ENCODE results near the gene ARHGEF35.
"Not testable (repeated sequence)": the region's sequence is repeated elsewhere in the genome, so short reads cannot be mapped to it uniquely, and the experiment has no call there.

Gene ARHGEF35

DNA sequence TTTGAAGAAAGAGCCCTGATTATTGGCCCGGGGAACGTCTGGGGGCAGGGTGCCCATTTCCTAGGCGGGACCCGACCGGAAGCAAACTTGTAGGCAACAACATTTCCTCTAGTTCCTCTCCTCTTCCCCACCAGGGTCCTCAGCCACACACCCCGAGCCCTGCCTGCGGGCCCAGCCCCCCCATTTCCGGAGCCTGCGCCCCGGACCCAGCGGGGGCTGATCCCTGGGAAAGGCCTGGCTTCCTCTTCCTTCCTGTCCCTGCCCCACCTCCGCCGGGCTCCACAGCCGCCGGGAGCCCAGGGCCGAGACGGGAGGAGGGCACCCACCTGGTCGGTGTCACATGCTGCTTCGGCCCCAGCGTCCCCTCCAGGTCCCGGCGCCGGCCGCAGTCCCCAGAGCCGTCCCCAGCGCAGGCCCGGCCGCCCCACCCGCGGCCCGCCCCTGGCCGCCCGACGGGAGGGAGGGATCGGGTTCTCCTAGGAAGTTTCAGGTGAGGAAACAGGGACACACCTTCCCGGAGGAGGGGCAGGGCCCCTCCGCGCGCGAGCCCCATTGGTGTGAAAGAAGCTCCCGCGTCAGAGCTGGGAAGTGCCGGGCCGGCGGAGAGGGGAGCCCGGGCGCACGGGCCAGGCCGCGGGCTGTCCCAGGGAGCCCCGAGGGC, at the start of gene ARHGEF35:
Gene ARHGEF35, minus strand, starts transcription at position 622 of the 661 bp plus-strand sequence. CDS start 7,450 bp downstream, outside the sequence.
- not testable (repeated sequence) for DNase-seq (ENCODE audit: extremely low read depth in 1 of 2, low read depth in 1 of 2)

DNA sequence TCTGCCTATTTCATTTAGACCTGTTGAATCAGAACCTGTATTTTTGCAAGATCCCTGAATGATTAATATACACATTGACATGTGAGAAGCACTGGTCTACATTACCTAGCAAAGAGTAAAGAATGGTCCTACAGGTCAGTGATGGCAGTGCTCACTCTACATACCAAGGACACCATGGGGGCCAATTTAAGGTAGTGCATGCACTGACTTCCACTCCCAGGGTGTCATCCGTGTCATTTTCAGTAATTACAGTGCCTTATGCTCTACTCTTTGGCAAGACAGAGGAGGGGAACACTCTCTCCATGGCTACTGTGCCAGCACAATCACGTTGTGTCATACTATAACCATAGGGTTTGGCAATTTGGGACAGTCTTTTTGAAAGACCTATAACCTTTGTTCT, 49.7 kb upstream of the ARHGEF35 start:
- not testable (repeated sequence) for DNase-seq (ENCODE audit: extremely low read depth in 1 of 2, low read depth in 1 of 2)

DNA sequence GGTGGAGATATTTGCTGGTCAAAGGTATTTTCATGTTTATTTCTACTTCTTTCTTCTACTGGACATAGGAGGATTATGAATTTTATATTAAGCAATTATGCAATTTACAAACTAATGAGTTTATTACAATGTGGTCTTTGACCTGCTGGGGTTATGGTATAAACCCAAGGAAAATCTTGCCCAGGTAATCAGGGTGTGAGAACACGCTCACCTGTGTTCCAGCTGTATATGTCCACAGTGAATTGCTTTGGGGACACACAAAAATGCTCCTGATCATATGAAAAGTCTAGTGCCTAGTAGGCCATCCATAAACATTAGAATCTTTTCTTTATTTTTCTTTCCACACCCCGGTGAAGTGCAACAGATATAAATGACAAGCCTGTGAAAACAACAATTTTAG, 43.7 kb upstream of the ARHGEF35 start, which contains the start of gene OR2A42:
Gene OR2A42, minus strand, starts transcription at position 241 of the 400 bp plus-strand sequence. CDS start 6,762 bp downstream, outside the sequence.
- DNase-seq (ENCODE audit: extremely low read depth in 1 of 2, low read depth in 1 of 2) = not testable (repeated sequence)

DNA sequence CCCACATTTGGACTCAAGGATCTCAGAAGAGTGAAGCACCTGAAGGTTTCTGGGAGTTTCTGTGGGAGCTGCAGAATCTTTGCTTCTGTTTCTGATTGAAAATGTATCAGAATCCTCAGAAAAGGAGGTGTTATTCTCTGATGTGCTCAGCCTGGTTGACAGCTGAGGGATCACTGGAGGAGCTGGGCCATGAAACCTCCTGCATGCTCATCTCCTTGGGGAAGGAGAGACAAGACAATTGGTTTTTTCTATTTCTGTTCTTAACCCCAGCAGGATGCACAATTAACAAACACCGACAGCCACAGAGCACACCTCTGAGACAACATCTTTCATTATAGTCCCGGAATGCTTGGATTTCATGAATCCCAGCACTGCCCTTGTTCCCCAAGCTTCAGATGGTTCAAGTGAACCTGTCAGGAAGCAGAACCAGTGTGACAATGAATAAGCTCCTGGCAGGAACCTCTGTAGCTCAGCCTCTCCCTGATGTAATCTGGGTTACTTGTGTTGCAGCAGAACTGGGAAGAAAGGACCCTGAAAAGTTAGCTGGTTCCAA, 43.0 kb upstream of the ARHGEF35 start:
- not testable (repeated sequence) for DNase-seq (ENCODE audit: extremely low read depth in 1 of 2, low read depth in 1 of 2)

DNA sequence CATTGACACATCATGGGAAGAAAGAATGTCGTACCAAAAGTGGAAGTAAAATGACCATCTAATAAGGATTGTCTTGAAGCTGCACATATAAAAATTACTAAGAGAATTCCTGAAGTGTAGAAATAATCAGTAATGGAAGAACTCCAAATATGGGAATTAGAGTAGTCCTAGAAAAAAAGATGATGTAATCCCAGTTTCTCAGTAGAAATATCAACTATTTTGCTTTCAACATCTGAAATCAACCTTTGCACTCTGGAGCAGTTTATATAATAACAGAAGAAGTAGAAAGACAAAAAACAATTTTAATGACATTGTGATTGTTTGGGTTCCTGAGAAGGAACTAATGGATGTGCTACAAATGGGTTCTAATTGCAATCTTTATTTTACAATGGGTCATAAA, 37.4 kb upstream of the ARHGEF35 start:
- DNase-seq (ENCODE audit: extremely low read depth in 1 of 2, low read depth in 1 of 2) = not testable (repeated sequence)

DNA sequence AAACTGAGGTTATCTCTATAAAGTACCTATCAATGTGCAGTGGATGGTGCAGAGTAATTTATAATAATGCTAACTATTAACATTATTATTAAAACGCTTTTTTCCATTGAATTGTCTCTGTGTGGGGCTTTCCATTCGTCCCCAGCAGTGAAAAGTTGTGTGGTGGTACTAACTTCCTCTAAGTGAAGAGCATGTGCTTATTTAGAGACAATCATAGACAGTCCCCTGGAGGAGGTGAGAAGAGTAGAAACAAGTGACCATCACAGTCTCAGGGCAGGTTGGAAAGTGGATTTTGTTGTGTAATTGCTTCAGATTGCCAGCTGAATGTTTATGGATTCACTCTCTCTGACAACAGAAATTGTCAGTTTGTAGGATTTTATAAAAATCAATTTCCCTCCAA, 35.4 kb upstream of the ARHGEF35 start:
- DNase-seq (ENCODE audit: extremely low read depth in 1 of 2, low read depth in 1 of 2) = not testable (repeated sequence)

DNA sequence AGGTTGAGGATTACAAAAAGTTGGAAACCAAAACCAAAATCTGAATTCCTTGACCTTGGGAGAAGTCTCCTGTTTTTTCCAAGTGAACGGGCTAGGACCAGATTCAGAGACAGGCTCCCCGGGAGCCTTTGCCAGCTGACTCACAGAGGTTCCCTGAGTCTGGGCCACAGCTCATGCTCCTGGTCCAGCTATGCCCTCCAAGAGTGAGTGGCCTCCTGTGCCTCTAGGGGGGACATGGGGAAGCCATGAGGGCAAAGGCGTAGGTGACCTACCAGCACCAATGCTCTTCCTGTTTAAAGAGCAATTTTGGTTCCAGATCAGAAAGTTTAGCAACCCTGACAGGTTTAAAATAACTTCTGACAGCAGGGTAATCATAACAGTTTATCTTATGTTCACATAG, 33.2 kb upstream of the ARHGEF35 start:
- DNase-seq (ENCODE audit: extremely low read depth in 1 of 2, low read depth in 1 of 2) = not testable (repeated sequence)

DNA sequence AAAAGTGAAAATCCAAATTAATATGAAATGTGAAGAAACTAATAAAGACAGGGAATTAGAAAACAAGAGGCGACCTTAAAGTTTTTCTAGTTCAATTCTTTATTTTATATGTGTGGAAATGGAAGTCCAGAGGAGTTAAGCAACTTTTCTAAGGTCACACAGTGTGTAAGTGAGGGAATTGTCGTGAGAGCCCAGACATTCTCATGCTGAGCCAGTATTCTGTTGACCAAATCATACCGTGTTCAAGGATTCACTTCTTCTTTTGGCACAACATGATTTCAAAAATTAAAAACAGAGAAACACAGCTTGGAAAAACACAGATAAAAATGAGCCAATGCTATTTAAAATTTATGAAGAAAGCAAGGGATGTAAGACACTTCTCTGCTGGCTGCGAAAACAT, 31.2 kb upstream of the ARHGEF35 start:
- DNase-seq (ENCODE audit: extremely low read depth in 1 of 2, low read depth in 1 of 2) = not testable (repeated sequence)

DNA sequence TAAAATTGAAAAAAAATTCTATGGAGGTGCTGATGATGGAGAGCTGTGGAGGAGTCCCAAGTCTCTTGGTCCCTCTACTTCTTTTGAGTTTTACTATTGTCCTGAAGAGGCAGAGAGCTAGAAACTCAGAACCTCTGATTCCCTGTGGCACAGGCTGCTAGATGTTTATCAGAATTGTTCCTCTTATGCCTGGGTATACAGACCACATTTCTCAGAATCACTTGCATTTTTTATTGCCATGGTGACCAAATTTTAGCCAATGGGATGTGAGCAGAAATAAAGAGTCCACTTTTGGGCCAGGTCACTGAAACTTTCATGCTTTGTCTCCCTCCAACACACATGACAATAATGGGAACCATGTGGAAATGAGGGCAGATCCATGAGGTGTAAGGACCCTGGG, 28.0 kb upstream of the ARHGEF35 start:
- not testable (repeated sequence) for DNase-seq (ENCODE audit: extremely low read depth in 1 of 2, low read depth in 1 of 2)

DNA sequence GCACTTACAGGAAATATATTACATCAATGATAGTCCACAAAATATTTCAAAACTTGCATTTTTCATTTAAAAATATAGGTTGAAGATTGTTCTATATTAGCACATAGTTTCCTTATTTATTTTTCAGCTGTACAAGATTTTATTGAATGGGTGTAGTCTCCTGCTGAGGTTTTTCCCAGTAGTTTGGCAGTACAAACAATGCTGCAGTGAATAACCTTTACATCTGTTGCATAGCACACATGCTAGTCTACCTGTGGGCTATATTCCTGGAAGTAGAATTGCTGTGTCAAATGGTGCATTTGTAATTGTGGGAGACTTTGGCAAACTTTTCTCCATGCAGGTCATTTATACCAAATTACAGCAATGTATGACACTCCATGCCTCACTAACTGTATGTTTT, 24.9 kb upstream of the ARHGEF35 start:
- not testable (repeated sequence) for DNase-seq (ENCODE audit: extremely low read depth in 1 of 2, low read depth in 1 of 2)

DNA sequence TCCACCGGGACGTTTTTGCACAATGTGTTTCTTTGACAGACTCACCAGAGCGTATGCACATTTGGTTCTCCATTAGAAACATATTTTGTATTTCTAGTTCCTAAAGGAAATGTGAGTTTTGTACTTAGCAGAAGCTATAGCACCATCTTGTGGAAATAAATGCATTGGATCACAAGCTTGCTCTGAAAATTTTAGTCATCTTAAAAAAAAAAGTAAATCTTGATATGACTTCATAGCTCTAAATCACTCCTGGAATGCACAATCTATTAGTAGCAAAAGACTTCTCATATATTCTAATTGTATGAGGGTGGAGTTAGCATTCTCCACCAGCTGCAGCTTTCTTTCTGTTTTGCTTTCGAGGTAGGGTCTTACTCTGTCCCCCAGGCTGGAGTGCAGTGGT, 23.5 kb upstream of the ARHGEF35 start:
- DNase-seq (ENCODE audit: extremely low read depth in 1 of 2, low read depth in 1 of 2) = not testable (repeated sequence)

DNA sequence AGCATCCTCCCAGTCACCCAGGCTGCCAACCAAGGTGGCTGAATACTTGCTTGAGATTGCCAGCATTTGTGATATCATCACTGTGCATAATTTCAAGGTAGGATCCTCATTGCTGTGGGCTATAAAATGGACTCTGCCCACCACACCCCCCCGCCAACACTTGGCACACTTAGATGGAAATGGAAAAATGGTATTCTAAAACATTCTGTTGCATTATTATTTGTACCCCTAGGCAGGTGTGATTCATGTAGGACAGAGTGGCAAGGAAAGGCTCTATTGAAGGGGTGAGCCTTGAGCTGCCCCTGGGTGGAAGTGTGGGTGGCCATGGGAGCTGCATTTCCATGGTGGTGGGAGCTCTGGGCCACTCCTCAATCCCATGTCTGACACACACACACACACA, 22.9 kb upstream of the ARHGEF35 start:
- not testable (repeated sequence) for DNase-seq (ENCODE audit: extremely low read depth in 1 of 2, low read depth in 1 of 2)

DNA sequence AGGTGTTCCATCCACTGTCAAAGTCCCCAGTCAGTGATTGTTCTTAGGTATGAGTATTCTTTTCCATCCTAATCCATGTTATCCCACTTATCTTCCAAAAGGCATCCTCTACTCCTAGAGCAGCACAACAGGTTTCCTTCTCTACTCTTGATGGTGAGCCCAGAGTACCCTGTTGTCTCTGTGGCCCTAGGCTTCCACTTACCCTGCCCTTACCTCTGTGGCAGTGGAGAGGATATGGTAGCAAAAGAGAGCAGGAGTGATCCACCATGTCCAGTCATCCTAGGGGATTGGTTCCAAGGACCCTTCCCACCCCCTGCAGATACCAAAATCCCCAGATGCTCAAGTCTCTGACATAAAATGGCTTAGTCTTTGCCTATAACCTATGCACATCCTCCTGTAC, 21.6 kb upstream of the ARHGEF35 start:
- DNase-seq (ENCODE audit: extremely low read depth in 1 of 2, low read depth in 1 of 2) = not testable (repeated sequence)

DNA sequence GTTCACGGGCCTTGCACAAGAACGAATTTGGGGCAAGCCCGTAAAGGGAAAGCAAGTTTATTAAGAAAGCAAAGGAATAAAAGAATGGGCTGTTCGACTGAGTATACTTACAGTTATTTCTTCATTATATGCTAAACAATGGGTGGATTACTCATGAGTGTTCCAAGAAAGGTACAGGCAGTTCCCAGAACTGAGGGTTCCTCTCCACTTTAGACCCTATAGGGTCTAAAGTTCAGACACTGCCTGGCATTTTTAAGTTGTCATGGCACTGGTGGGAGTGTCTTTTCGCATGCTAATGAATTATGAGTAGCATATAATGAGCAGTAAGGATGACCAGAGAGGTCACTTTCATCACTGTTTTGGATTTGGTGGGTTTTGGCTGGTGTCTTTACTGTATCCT, 9.7 kb upstream of the ARHGEF35 start:
- not testable (repeated sequence) for DNase-seq (ENCODE audit: extremely low read depth in 1 of 2, low read depth in 1 of 2)

DNA sequence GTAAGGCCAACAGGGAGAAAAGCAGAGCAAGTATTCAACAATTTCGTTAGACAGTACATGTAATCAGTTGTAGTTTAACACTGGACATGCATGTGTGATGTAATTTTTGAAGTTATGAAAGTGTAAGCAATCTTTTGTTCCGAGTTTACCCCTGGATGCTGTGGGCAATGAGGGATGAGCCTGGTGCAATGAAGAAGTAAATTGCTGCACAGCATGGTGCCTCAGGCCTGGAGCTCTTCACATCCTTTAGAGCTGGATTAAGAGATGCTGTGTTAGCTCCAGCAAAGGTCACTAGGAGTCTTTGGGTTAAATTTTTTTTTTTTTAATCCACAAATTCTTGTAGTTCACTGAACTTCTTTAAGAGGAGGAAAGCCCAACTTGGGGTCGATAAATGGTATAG, 7.5 kb upstream of the ARHGEF35 start:
- not testable (repeated sequence) for DNase-seq (ENCODE audit: extremely low read depth in 1 of 2, low read depth in 1 of 2)

DNA sequence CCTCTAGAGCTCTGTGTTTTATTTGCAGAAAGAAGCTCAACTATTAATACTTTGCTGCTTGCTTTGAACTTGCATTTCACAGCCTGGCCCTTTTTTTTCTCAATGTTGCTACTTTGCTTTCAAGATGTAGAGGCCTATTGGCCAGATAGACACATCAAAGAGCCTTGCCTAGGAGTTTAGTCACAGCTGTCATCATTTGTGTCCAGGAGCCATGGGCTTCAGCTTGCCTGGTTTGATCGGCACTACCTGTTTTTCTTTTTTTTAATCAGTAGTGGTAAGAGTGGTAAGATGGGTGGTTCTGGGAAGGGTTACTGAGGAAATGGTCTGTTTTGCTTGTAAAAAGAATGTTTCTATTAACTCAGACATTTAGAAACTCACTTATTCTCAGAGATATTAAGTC, 6.3 kb upstream of the ARHGEF35 start:
- not testable (repeated sequence) for DNase-seq (ENCODE audit: extremely low read depth in 1 of 2, low read depth in 1 of 2)

DNA sequence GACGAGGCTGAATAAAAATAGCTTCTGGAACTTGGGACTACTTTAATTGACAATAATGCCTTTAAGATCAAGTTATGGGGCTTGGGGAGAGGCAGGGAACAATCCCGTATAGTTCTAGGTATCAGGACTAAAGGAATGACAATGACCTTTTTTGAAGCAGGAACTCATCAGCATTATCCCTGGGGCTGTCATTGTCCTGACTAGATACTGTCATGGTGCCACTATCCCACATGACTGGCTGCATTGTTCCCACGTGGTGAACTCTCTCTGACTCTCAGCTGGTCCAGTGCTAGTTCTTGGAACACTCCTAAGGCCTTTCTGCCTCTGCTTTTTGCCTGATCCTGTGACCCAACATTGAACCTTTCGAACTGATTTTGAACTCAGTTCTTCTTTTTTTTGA, 3.3 kb upstream of the ARHGEF35 start:
- DNase-seq (ENCODE audit: extremely low read depth in 1 of 2, low read depth in 1 of 2) = not testable (repeated sequence)

DNA sequence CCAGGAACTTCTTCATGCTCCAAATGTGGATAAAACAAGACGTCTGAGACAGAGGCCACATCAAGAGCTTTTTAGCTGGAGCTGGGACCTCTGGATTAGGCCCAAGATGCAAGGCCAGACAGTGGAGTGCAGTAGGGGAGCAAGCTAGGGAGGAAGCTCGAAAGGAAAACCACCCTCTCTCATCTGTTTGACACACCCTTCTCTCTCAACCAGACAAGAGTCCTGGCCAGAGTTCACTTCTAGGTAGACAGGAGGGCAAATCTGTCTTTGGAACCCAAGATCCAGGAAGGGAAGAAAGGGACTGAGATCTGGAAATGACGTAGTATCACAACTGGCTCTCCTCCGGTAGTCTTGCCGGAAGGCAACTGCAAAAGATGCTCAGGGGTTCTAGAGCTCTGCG, 1.2 kb downstream of the ARHGEF35 start:
- DNase-seq (ENCODE audit: extremely low read depth in 1 of 2, low read depth in 1 of 2) = not testable (repeated sequence)

DNA sequence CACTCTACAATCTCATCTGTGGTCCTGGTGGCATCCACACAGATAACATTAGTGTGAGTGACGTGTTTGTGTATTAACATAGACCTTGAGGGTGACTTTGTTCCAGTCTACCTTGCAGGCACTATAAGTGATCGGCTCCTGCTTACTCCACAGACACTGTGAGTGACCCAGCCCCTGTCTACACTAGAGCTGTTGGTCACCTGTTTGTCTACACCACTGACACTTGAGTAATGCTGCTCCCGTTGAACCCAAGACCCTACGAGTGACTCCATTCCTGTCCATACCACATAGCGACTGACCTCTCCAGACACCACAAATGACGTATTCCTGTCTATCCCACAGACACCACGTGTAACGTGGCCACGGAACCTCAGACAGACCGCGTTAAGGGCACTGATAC, 1.9 kb downstream of the ARHGEF35 start:
- not testable (repeated sequence) for DNase-seq (ENCODE audit: extremely low read depth in 1 of 2, low read depth in 1 of 2)

DNA sequence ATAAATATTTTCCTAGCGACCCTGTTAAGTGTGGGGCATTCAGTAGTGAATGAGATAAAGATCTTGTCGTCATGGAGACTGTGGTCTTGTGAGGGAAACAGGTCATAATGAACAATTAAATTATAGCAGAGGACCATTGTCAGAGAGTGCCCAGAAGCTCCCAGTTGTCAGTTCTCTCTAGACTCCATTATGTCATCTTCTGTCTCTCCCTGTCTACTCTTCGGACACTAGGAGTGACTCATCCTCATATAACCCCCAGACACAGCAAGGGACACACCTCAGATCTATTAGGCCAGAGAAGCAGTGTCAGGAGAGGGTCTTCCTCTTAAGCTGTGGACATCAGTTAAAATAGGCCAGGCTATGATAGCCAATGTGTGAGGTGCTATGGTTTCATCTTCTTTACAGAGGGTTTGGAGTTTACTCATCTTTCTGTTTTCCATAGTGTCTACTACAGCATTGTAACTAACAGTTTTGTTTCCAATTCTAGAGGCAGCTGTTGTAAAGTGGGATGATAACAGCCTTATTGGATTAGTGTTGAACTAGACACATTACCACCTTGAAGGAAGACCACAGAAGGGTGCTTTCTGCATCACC, 7.0 kb downstream of the ARHGEF35 start:
- not testable (repeated sequence) for DNase-seq (ENCODE audit: extremely low read depth in 1 of 2, low read depth in 1 of 2)

DNA sequence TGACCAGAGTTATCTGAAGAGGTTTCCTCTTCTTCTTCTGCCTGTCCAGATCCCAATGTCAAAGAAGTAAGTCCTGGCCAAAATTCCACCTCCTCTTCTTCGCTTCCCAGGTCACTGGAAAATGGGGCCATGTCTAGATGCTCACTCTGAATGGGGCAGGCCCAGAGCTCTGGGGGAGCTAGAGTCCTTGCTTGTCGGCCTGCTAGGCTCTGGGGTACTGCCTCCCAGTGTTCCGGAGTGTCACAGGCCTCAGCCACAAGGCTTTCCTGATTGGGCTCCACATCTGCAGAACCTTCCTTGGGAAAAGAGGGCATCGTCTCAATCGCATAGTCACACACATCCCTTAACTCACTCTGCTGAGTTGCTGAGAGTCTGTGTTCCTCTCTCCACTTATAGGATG, 7.8 kb downstream of the ARHGEF35 start:
- not testable (repeated sequence) for DNase-seq (ENCODE audit: extremely low read depth in 1 of 2, low read depth in 1 of 2)

DNA sequence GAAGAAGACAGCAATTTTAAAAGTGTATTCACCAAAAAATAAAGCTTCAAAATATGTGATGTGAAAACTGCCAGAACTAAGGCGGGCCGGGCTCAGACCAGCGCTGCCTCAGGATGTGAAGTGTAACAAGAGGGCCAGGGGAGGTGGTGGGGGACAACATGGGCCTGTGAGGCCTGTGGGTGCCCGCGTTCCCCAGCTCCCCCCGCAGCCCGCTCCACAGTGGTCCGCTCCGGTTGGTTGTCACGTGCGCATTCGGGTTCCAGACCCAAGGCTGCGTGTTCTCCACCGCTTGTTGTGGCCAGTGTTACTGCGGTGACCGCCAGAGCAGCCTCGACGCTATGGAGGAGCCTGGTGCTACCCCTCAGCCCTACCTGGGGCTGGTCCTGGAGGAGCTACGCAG, 12.5 kb downstream of the ARHGEF35 start, which contains the start of gene CTAGE4:
Gene CTAGE4, plus strand, starts transcription at position 301 of the 400 bp plus-strand sequence. Its CDS starts 38 bp downstream, at position 339.
- DNase-seq (ENCODE audit: extremely low read depth in 1 of 2, low read depth in 1 of 2) = not testable (repeated sequence)
